Activated B cell treated with CpG ODN at 0.5 μM for 24 hours (primary cell): ENCODE data around the gene TOP2A. TPM values are rescaled to one million over a fixed set of nuclear protein-coding genes. Genes with fewer than 3 reads are reported as not detected.

Source experiments
- ATAC-seq: fragments of 200-7000 bp; cut with Tn5 transposase; one replicate; pipeline ENCODE4 v1.10.0; 2021; ENCODE audit warnings: low read depth, mild to moderate bottlenecking, moderate library complexity
- CTCF ChIA-PET: fragments of 350-600 bp; sonication (Branson Sonifier 250); formaldehyde crosslinking; loops from one replicate; lab custom pipeline; 2021; ENCODE audit warnings: antibody characterized with exemption; lab: Charles Lee
- POLR2A ChIA-PET: fragments of 350-600 bp; sonication (Branson Sonifier 250); formaldehyde crosslinking; loops from one replicate; lab custom pipeline; 2021; ENCODE audit warnings: antibody characterized with exemption; lab: Charles Lee
- DNase-seq: peaks from one replicate; pipeline ENCODE4 v3.0.0; 2022
- H3K27ac Mint-ChIP-seq: one replicate; pipeline ENCODE4 v1.8.0; 2020; ENCODE audit warnings: mixed read lengths
- H3K27me3 Mint-ChIP-seq: one replicate; pipeline ENCODE4 v1.8.0; 2021; ENCODE audit warnings: mixed read lengths
- H3K36me3 Mint-ChIP-seq: one replicate; pipeline ENCODE4 v1.8.0; 2021; ENCODE audit warnings: low read depth, mixed read lengths
- H3K4me1 Mint-ChIP-seq: one replicate; pipeline ENCODE4 v1.8.0; 2021; ENCODE audit warnings: mixed read lengths
- H3K4me3 Mint-ChIP-seq: one replicate; pipeline ENCODE4 v1.8.0; 2020; ENCODE audit warnings: mild to moderate bottlenecking, mixed read lengths
- H3K9me3 Mint-ChIP-seq: one replicate; pipeline ENCODE4 v1.8.0; 2020; ENCODE audit warnings: mixed read lengths
- intact Hi-C: fragments of 100-400 bp; cut with micrococcal nuclease; formaldehyde crosslinking; loops from one replicate; pipeline ENCODE4 v1.15.1; 2024
- total RNA-seq: library from RNA; stranded (reverse); gene quantifications from 2 replicates; pipeline ENCODE4 v1.2.3, GENCODE V29; 2022
- TF ChIP-seq, protein P1 (sequence below): fragments of 200-600 bp; IDR thresholded peaks from one replicate; pipeline ENCODE4 v1.8.0; 2022; ENCODE audit warnings: antibody characterized with exemption, mild to moderate bottlenecking

Gene TOP2A
- total RNA-seq, 1 donor from 2014 or later, result 6.6 TPM

- no peak overlapping the region for H3K4me3 Mint-ChIP-seq
- H3K9me3 Mint-ChIP-seq, result no peaks in the 10 kb centered on the region
- peaks cover 14% of the 10 kb centered on the region for H3K27me3 Mint-ChIP-seq
- POLR2A ChIA-PET, result interaction anchor here (0.6 to 1.0 kb wide), 2 partner anchors 71 to 366 kb away, joined by 5 to 14 read pairs; no protein-coding TSS in a partner anchor
- no peaks in the 10 kb centered on the region for H3K36me3 Mint-ChIP-seq
- TF ChIP-seq, protein P1, sequence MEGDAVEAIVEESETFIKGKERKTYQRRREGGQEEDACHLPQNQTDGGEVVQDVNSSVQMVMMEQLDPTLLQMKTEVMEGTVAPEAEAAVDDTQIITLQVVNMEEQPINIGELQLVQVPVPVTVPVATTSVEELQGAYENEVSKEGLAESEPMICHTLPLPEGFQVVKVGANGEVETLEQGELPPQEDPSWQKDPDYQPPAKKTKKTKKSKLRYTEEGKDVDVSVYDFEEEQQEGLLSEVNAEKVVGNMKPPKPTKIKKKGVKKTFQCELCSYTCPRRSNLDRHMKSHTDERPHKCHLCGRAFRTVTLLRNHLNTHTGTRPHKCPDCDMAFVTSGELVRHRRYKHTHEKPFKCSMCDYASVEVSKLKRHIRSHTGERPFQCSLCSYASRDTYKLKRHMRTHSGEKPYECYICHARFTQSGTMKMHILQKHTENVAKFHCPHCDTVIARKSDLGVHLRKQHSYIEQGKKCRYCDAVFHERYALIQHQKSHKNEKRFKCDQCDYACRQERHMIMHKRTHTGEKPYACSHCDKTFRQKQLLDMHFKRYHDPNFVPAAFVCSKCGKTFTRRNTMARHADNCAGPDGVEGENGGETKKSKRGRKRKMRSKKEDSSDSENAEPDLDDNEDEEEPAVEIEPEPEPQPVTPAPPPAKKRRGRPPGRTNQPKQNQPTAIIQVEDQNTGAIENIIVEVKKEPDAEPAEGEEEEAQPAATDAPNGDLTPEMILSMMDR, result no peak
- H3K4me1 Mint-ChIP-seq, result peaks cover 10% of the 10 kb centered on the region
- CTCF ChIA-PET, result interaction anchor here (1.0 to 1.5 kb wide), 3 partner anchors 84 to 170 kb away, joined by 3 to 7 read pairs (median 3); no protein-coding TSS in a partner anchor
- ATAC-seq, result no peak
- DNase-seq, result no peak
- intact Hi-C loops, result loop anchor here (5.0 kb wide), 1 partner anchor 187 kb away; no protein-coding TSS in a partner anchor
- no peak overlapping the region for H3K27ac Mint-ChIP-seq
These were observed 52.8 kb downstream of the TOP2A start for GRCh38 chr17:40364906-40365305.

GRCh38 chr17:40364121-40364861 is 53.4 kb downstream of the TOP2A start, which contains the start of gene GJD3:
GJD3 (minus strand) TSS chr17:40364737; CDS start chr17:40363815, 922 bp downstream.
- Mint-ChIP-seq H3K4me3 (peak within 1 kb of the TSS; percentile 80), H3K9me3 (no peaks in the 10 kb centered on the region), H3K27me3 (peaks cover 14% of the 10 kb centered on the region), H3K4me1 (peaks cover 10% of the 10 kb centered on the region), H3K36me3 (no peaks in the 10 kb centered on the region), H3K27ac (no peak within 1 kb of the TSS)
- TF ChIP-seq, protein P1, result no peak
- DNase-seq, result no peak
- ATAC-seq, result no peak
- POLR2A ChIA-PET, result interaction anchor here (0.5 to 1.5 kb wide), 3 partner anchors 70 to 183 kb away, joined by 4 to 5 read pairs (median 4); no protein-coding TSS in a partner anchor
- intact Hi-C loops, result loop anchor here (5.0 kb wide), 1 partner anchor 188 kb away; no protein-coding TSS in a partner anchor
- CTCF ChIA-PET, result interaction anchor here (0.6 to 1.5 kb wide), 3 partner anchors 85 to 196 kb away, joined by 3 read pairs; no protein-coding TSS in a partner anchor

- TF ChIP-seq, protein P1, result no peak
- Mint-ChIP-seq H3K36me3 (no peaks in the 10 kb centered on the region), H3K9me3 (no peaks in the 10 kb centered on the region), H3K27ac (no peak overlapping the region), H3K27me3 (peaks cover 14% of the 10 kb centered on the region), H3K4me3 (peak overlapping the region; percentile 80), H3K4me1 (peaks cover 15% of the 10 kb centered on the region)
- CTCF ChIA-PET, result interaction anchor here (0.9 to 7.7 kb wide), 8 partner anchors 40 to 257 kb away, joined by 3 to 70 read pairs (median 4); no protein-coding TSS in a partner anchor
- DNase-seq (no peak), ATAC-seq (peak; percentile 27)
- intact Hi-C loops, result loop anchor here (5.0 kb wide), 1 partner anchor 189 kb away; no protein-coding TSS in a partner anchor
- POLR2A ChIA-PET, result interaction anchor here (0.5 to 2.0 kb wide), 11 partner anchors 21 to 252 kb away, joined by 3 to 13 read pairs (median 4); partner anchors contain the start of gene IGFBP4
These were observed 54.4 kb downstream of the TOP2A start for GRCh38 chr17:40363111-40363827.

- ChIA-PET CTCF (interaction anchor here (0.7 to 7.7 kb wide), 11 partner anchors 16 to 257 kb away, joined by 3 to 70 read pairs (median 3); partner anchors contain the start of gene IGFBP4), POLR2A (interaction anchor here (0.6 to 2.0 kb wide), 12 partner anchors 20 to 253 kb away, joined by 3 to 13 read pairs (median 4); partner anchors contain the start of genes CCR7 and IGFBP4)
- TF ChIP-seq, protein P1, result no peak
- Mint-ChIP-seq H3K36me3 (no peaks in the 10 kb centered on the region), H3K9me3 (no peaks in the 10 kb centered on the region), H3K27me3 (peaks cover 14% of the 10 kb centered on the region), H3K4me3 (peak overlapping the region; percentile 58), H3K4me1 (peaks cover 17% of the 10 kb centered on the region), H3K27ac (peak overlapping the region; percentile 67)
- peak; percentile 73 for DNase-seq
- intact Hi-C loops, result loop anchor here (1.0 to 5.0 kb wide), 2 partner anchors 171 to 190 kb away; no protein-coding TSS in a partner anchor
- peak; percentile 85 for ATAC-seq
These were observed 55.0 kb downstream of the TOP2A start for GRCh38 chr17:40362696-40363110.
